GM21619 (cell line): ENCODE results near the gene BRD1.

Experiments used
- ATAC-seq: cut with Tn5 transposase; IDR thresholded peaks from one replicate; pipeline ENCODE4 v1.9.1; 2021; ENCODE audit not compliant: unreplicated experiment

Gene BRD1

GRCh38 chr22:49753961-49754695 lies 73.5 kb downstream of the BRD1 start:
- no peak for ATAC-seq

GRCh38 chr22:49753276-49753890 lies 74.3 kb downstream of the BRD1 start:
- ATAC-seq: no peak

GRCh38 chr22:49752598-49753091 lies 75.0 kb downstream of the BRD1 start:
- ATAC-seq: no peak

DNA sequence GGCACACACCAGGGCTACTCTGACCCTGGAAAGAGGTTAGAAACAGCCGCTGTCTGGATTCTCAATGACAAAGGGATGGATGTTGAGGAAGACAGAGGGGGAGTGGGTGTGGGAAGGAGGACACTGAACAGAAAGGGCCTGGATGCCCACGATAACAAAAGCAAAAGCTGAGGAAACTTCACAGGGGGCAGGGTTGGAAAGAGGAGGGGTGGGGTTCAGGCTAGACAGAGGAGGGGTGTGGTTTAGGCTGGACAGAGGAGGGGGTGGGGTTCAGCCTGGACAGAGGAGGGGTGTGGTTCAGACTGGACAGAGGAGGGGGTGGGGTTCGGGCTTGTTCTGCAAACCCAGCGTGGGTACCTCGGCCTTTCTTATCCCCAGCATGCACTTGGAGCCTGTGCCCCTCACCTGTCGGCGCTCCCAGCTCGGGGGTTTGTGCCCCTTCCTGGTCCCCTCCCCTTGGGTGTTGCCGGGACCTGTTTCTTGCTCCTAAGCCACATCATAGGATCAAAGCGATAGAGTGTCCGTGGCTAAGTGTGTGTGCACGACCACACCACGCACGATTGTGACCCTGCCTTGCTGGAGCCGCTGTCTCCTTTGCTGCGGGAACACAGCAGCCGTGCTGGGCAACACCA lies 75.6 kb downstream of the BRD1 start:
- no peak for ATAC-seq

- ATAC-seq: no peak
Measured at GRCh38 chr22:49751318-49751965, 76.2 kb downstream of the BRD1 start.

DNA sequence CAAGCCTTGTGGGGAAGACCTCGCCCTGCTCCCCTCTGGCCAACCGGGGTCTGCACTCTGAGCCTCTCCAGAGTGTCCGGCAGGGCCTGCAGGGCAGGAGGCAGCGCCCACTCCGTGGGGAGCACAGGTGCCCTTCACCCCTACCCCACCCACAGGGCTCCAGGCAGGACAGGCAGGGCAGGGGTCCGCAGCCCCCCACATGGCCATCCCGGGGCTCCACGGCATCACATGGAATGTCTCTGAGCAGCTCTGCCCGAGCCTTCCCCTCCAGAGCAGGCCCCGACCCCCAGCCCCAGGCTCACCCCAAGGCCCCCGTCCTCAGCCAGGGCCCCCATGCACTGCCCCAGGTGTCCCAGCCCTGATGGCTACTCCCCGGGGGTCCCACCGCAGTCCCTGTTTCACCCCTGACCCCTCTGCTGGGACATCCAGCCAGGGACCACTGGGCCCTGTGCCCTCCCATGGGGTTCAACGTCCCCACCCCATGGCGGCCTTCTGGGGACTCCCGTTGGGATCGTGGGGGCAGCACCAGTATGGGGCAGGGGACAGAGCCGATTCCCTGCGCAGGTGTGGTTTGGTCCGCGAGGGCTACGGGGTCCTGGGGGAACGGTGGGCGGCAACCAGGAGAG lies 77.7 kb downstream of the BRD1 start:
- no peak for ATAC-seq

GRCh38 chr22:49749227-49749626 lies 78.4 kb downstream of the BRD1 start:
- ATAC-seq: no peak

GRCh38 chr22:49748514-49748913 lies 79.2 kb downstream of the BRD1 start:
- no peak for ATAC-seq

- ATAC-seq: no peak
Measured at GRCh38 chr22:49747716-49748115, 80.0 kb downstream of the BRD1 start.

DNA sequence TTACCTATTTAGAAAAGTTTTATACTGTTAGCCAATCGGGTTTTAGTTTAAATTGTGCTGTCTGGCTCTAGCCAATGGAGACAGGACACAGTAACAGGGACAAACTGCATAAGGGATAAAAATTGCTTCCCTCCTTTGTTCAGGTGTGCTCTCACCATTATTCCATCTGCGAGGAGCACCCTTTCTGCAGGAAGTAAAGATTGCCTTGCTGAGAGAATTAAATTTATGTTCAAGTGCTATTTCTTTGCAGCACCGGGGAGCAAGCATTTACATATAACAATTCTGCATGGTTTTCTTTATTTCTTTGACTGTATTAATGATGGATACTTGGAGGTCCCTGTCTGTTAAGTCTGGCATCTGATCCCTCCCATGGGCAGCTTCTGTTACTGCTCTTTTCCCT lies 80.5 kb downstream of the BRD1 start:
- ATAC-seq: no peak

DNA sequence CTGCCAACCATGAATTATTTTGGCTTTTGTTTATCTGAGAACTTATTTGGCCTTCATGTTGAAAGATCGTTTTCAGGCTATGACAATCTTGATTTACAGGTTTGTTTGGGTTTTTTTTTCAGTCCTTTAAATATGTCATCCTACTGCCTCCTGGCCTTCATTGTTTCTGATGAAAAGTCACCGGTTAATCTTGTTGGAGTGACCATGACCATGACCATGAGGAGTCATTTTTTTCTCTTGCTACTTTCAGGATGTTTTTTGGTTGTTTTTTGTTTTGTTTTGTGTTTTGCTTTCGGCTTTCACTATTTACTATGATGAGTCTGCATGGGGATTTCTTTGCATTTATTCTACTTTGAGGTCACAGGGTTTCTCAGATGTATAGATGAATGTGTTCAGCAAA lies 81.6 kb downstream of the BRD1 start:
- no peak for ATAC-seq

GRCh38 chr22:49740242-49740641 lies 87.4 kb downstream of the BRD1 start:
- ATAC-seq: no peak

DNA sequence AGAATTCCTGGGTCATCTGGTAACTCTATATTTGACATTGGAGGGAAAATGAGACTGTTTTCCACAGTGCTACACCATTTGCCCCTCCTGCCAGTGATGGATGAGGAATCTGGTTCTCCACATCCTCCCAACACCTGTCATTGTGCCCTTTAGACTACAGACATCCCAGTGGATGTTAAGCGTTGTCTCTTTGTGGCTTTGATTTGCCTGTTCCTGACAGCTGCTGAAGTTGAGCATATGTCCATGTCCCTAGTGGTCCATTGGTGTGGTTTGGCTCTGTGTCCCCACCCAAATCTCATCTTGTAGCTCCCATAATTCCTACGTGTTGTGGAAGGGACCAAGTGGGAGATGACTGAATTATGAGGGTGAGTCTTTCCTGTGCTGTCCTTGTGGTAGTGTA lies 88.5 kb downstream of the BRD1 start:
- ATAC-seq: no peak

DNA sequence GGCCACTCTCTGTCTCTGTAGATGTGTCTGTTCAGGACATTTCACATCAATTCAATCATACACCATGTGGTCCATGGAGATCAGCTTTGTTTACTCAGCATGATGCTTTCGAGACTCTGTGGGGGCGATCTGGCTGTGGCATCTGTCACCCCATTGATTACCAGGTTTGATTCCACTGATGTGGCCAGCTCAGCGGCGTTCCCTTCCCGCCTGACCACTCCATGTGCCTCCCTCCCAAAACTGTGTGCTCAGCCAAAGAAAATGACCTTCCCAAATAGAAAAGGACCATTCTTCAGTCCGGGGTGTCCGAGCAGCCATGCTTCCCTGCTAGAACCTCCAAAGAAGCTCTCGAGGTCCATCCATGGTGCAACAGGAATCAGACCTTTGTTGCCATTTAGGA lies 89.1 kb downstream of the BRD1 start:
- no peak for ATAC-seq

GRCh38 chr22:49738006-49738405 lies 89.7 kb downstream of the BRD1 start:
- ATAC-seq: no peak

DNA sequence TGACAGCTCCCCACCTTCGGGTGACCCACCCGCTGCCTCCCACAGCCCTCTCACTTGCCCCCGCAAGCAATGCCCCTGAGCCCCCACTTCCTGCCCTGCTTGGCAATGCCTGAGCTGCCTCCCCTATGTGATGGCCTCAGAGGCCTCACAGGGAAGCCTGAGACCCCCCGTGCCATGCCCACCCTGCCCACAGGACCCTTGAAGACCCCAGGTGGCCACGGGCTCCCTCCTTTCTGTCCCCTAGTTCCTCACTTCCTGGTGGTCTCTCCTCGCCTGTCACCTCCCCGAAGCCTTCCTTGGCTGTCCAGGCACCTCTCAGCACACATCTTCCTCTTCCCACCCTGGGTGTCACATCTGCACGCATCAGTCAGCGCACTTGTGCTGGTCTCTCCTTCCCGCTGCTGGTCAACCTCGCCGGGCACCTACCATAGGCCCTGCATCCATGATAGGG lies 90.5 kb downstream of the BRD1 start:
- no peak for ATAC-seq

DNA sequence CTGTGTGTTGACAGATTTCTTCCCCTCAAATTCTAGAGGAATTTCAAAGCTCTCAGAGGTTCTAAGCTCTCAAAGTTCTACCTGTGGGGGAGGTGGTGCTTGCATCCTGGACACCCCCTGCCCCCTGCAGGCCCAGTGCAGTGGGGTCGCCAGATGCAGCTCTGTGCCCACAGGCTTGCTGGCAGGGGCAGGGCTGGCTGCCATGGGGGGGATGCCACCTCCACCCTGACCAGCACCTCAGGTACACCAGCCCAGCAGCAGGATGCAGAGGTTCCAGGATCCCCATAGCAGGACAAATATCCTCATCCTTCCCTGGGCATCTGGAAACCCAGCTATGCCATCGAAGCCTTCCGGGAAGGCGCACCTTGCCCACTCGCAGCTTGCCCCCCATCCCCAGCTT lies 91.1 kb downstream of the BRD1 start:
- no peak for ATAC-seq

- ATAC-seq: no peak
Measured at GRCh38 chr22:49735901-49736421, 91.7 kb downstream of the BRD1 start.

DNA sequence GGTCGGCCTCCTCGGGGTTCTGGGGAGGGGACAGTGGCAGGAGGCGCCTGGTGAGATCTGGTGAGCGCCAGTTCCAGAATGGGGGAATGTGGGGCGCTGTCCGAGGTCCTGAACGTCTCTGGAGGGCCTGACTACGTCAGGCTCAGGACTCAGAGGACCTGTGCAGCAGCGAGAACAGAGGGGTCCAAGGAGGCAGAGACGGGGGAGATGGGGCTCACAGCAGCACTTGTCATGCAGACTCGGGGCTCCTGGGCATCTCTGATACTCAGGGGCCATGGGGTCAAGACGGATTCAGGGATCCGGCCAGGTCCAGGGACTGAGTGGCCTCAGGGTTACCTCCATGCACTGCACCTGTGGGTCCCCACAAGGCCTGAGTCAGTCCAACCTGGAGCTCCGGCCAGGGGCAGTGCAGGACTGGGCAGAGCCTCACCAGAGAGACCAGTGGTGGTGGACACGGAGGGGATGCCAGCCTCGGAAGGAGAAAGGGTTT lies 92.2 kb downstream of the BRD1 start:
- no peak for ATAC-seq

DNA sequence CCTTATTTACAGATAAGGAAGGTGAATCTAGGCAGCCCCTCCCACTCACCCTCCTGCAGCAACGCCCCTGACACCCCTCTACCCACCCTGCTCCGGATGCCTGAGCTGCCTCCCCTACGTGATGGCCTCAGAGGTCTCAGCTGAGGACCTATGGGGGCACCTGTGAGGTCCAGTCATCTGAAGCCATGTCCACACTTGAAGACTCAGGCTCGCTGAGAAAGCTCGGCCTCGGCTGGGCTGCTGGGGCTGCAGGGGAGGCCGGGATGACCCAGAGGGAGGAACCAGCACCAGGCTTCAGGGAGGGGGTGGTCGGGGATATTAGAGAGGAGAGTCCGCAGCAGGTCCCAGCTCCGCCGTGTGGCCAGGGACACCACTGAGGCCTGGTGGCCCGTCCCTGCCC lies 92.8 kb downstream of the BRD1 start:
- ATAC-seq: no peak

GRCh38 chr22:49734390-49734789 lies 93.3 kb downstream of the BRD1 start:
- ATAC-seq: no peak
